NCI-H1092 (cell line): ENCODE results near the gene SH2D3A.
"Not testable (repeated sequence)": the region's sequence is repeated elsewhere in the genome, so short reads cannot be mapped to it uniquely, and the experiment has no call there.

Experiments used
- DNase-seq: peaks from one replicate; lab custom pipeline; 2025; lab: John Stamatoyannopoulos, UW

SH2D3A gene

GRCh38 chr19:6767357-6768235 lies at the start of gene SH2D3A:
Gene SH2D3A, minus strand, starts transcription at chr19:6767435. Its CDS starts 3,687 bp downstream, at chr19:6763748.
- DNase-seq, result no peak

- DNase-seq, result no peak
These were observed 46.4 kb upstream of the SH2D3A start for GRCh38 chr19:6813659-6814058.

- no peak for DNase-seq
These were observed 45.4 kb upstream of the SH2D3A start for GRCh38 chr19:6812612-6813011.

- DNase-seq, result no peak
These were observed 44.7 kb upstream of the SH2D3A start for GRCh38 chr19:6811906-6812305.

- DNase-seq, result no peak
These were observed 44.1 kb upstream of the SH2D3A start for GRCh38 chr19:6811378-6811777.

- DNase-seq, result no peak
These were observed 42.0 kb upstream of the SH2D3A start for GRCh38 chr19:6809262-6809661.

- no peak for DNase-seq
These were observed 41.3 kb upstream of the SH2D3A start for GRCh38 chr19:6808494-6808893.

GRCh38 chr19:6807291-6807690 lies 40.1 kb upstream of the SH2D3A start:
- DNase-seq, result no peak

- DNase-seq, result no peak
These were observed 39.3 kb upstream of the SH2D3A start for GRCh38 chr19:6806488-6806887.

GRCh38 chr19:6803036-6803404 lies 35.8 kb upstream of the SH2D3A start:
- DNase-seq, result no peak

- no peak for DNase-seq
These were observed 35.3 kb upstream of the SH2D3A start for GRCh38 chr19:6802336-6803035.

- no peak for DNase-seq
These were observed 34.4 kb upstream of the SH2D3A start for GRCh38 chr19:6801485-6802086.

GRCh38 chr19:6800991-6801484 lies 33.8 kb upstream of the SH2D3A start:
- DNase-seq, result no peak

GRCh38 chr19:6800160-6800790 lies 33.0 kb upstream of the SH2D3A start:
- DNase-seq, result not testable (repeated sequence)

- no peak for DNase-seq
These were observed 30.4 kb upstream of the SH2D3A start for GRCh38 chr19:6797646-6798045.

GRCh38 chr19:6796278-6796677 lies 29.0 kb upstream of the SH2D3A start:
- DNase-seq, result no peak

GRCh38 chr19:6794686-6795431 lies 27.6 kb upstream of the SH2D3A start:
- DNase-seq, result no peak

GRCh38 chr19:6793973-6794372 lies 26.7 kb upstream of the SH2D3A start:
- DNase-seq, result no peak

- DNase-seq, result no peak
These were observed 26.2 kb upstream of the SH2D3A start for GRCh38 chr19:6793411-6793810.

- DNase-seq, result no peak
These were observed 24.0 kb upstream of the SH2D3A start for GRCh38 chr19:6791237-6791636.
